GM19025 (cell line): ENCODE measurements around the gene CECR2.

ENCODE experiments used
- ATAC-seq: cut with Tn5 transposase; IDR thresholded peaks from one replicate; pipeline ENCODE4 v1.9.1; 2021; ENCODE audit warnings: mild to moderate bottlenecking, low read depth, moderate library complexity; ENCODE audit not compliant: unreplicated experiment

CECR2 gene

GRCh38 chr22:17369439-17370025 is at the start of gene CECR2:
CECR2 (plus strand) TSS chr22:17369460; CDS start chr22:17369784, 324 bp downstream.
- no peak for ATAC-seq

DNA sequence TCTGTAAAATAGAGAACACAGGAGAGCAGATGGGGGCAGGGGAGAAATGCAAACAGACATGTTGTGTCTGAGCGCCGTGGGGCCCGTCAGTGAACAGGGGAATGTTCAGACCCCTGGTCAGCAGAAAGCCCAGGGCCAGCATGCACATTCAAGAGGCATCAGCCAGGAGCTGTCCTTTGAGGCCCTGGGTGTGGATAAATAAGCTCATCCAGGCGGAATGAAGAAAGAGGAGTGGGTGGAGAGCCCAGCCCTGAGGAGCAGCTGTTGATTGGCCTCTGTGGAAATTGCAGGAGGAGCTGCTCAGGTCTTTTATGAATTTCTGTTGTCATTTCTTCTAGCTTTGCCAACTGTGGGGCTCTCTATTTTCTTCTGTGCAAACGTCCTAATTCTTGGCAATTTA is 49.7 kb upstream of the CECR2 start:
- no peak for ATAC-seq

DNA sequence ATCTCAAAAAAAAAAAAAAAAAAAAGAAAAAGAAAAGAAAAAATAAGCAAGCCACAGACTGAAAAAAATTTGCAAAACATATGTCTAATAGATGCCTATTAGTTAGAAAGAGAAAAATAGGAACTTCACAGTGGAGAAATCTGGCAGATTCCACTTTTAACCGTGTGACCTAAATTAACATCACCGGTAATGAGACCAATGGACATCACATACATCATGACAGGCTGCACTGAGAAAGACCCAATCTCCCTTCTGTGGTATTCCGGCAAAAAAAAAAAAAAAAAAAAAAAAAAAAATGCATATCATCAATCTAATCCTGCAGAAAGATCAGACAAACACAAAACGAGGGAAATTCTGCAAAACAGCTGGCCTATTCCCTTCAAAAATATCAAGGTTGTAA is 46.7 kb upstream of the CECR2 start:
- ATAC-seq: no peak

DNA sequence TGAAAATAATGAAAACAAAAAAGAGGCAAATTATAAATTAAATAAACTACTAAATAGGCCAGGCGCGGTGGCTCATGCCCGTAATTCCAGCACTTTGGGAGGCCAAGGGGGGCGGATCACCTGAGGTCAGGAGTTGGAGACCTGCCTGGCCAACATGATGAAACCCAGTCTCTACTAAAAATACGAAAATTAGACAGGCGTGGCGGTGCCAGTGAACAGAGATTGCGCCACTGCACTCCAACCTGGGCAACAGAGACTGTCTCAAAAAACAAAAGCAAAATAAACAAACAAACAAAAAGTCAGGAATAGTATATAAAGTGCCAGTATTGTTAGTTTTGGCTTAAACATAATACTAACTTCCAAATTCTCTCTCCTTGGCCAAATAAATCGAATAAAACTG is 37.6 kb upstream of the CECR2 start:
- ATAC-seq: no peak

DNA sequence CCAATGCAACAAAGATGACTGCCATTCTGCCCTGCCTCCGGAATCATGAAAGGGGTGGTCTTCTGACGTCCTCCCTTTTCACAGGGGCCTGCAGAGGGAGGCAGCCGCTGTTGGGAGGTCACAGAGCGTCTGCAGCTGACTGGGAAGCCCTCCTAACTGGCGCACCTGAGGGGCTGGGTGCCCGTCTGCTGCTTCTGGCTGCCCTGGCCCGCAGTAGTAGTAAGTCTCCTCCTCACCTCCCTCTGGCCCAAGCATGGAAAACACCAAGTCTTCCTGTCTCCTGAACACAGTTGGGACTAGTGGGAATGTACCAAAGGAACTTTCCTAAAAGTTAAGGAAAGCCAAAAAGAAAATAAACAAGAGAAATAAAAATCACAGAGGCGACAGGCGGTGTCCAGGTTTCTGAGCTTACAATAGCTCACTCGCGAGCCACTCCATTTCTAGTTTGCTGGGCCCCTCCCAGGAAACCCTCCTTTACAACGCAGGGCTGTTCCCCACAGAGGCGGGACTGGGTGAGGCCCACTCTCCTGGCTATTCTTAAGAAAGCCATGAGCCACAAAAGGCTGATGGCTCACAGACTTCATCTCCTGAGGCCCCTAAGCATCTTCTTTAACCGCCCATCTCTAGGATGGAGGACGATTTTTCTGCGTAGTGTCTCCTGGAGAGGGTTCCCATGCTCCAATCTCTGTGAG is 37.0 kb upstream of the CECR2 start:
- no peak for ATAC-seq

DNA sequence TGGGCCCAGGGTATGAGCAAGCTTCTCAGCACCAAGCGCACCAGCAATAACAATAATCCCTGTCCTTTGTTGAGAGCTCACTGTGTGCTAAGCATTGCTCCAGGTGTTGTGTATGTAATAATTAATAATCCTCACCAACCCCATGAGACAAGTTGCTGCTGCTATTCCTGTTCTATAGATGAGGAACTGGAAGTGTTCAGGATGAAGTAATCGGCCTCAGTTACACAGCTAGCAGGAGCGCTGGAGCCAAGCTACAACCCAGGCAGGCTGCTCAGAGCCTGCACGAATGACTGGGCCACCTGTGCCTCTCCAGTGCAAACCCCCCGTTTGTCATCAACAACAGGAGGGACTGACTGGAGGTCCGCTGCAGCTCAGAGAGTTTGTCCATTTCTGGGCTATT is 35.2 kb upstream of the CECR2 start:
- ATAC-seq: no peak

DNA sequence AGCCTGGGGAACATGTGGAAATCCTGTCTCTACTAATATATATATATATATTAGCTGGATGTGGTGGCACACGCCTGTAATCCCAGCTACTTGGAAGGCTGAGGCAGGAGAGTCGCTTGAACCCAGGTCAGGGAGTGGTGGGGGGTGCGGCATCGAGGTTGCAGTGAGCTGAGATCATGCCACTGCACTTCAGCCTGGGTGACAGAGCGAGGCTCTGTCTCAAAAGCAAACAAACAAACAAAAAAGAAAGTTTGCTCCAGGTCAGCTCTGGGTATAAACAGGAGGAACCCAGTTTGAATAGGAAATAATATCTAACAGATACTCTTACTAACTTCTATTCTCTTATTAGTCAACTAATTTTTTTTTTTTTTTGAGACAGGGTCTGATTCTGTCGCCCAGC is 34.3 kb upstream of the CECR2 start:
- ATAC-seq: no peak

DNA sequence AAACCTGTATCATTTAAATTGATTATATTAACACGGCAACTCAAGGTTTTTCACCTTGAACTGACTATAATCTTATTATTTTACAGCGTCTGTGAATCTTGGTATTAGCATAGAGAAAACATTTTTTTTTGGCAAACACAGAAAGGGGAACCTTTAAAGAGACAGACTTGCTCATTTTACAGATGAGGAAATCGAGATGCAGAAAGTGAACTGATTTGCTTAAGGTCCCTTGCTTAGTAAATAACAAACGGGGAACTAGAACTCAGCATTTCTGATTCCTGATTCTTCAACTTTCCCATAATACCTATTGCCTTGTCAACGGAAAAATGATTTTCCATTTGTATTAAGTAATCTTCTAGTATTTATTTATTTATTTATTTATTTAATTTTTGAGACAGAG is 33.2 kb upstream of the CECR2 start:
- no peak for ATAC-seq

GRCh38 chr22:17337639-17338038 is 31.6 kb upstream of the CECR2 start:
- ATAC-seq: no peak

DNA sequence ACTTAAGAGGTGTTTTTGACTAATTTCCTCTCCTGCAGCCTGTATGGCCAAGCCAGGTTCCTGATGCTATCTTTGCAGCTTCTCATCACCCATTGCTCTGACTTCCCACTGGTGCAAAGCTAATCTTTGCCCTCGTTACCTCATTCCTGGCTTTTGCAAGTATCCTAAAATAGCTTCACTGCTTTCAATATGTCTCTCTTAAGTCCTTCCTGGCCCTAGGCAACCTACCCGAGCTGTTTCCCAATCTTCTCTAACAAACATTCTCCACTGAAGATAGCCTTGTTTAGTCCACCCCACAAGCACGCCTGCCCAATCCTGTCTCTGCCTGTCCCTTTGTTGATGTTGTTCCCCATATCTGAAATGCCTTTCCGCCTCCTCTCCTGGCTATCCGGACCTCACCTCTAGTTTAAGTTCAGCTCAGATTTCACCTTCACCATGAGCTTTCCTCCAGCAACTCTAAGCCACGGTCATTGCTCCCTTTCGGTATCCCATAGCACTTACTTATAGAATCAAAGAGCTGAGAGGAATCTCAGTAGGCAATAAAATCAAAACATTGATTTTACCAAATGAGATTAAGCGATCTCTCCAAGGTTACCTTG is 30.1 kb upstream of the CECR2 start:
- no peak for ATAC-seq

GRCh38 chr22:17342361-17342760 is 26.9 kb upstream of the CECR2 start:
- no peak for ATAC-seq

DNA sequence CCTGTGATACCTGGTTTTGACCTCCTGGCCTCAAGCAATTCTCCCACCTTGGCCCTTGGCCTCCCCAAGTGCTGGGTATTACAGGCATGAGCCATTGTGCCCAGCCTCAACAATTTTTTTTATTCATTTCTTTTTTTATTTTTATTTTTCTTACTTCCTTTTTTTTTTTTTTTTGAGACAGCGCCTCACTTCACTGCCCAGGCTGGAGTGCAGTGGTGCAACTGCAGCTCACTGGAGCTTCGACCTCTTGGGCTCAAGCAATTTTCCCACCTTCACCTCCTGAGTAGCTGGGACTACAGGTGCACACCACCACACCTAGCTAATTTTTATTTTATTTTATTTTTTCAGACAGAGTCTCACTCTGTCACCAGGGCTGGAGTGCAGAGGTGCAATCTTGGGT is 25.5 kb upstream of the CECR2 start:
- no peak for ATAC-seq

- no peak for ATAC-seq
These were observed 22.7 kb upstream of the CECR2 start for GRCh38 chr22:17346578-17346977.

- no peak for ATAC-seq
These were observed 21.5 kb upstream of the CECR2 start for GRCh38 chr22:17347724-17348123.

DNA sequence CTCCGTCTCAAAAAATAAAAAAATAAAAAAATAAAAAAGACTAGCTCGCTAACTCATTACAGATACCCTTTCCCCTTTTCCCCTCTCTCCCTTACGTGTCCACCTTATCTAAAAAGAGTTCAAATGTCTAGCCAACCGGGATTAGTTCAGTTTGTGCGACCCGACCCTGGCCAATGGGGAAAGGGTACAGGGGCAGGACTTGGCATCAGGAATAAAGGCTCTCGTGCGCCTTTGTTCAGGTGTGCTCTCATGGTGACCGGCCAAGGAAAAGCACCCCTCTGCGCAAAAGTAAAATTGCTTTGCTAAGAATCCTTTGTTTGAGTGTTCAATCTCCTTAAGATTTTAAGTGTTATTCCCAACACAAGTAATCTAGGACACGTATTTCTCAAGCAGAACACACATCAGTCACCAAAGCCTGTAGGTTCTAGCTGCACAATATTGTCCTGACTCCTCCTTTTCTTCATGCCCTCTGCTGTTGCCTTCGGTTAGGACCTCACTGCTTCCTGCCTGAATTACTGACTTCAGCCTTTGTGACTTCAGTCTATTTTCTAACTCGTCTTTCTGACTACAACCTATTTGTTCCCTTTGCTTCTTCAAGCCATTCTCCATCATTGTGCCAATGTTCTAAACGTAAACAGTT is 20.7 kb upstream of the CECR2 start:
- no peak for ATAC-seq

DNA sequence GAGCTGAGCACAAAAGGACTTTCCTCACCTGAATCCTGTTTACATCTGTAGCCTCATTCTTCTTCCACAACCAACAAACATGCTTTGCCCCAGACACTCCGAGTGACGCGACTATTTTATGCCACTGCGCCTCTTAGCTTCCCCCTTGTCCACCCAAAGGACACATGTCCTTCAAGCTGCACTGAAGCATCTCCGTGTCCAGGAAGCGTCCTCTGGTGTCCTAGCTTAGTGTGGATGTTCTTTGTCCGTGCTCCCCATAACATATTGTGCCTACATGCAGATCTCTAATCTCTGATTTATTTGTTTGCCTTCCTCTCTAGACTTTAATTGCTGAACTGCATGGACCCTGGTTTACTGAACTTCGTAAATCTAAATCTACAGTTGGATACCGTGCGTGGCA is 20.1 kb upstream of the CECR2 start:
- ATAC-seq: no peak

- ATAC-seq: no peak
These were observed 19.0 kb upstream of the CECR2 start for GRCh38 chr22:17350292-17350691.

- no peak for ATAC-seq
These were observed 16.5 kb upstream of the CECR2 start for GRCh38 chr22:17352798-17353197.

DNA sequence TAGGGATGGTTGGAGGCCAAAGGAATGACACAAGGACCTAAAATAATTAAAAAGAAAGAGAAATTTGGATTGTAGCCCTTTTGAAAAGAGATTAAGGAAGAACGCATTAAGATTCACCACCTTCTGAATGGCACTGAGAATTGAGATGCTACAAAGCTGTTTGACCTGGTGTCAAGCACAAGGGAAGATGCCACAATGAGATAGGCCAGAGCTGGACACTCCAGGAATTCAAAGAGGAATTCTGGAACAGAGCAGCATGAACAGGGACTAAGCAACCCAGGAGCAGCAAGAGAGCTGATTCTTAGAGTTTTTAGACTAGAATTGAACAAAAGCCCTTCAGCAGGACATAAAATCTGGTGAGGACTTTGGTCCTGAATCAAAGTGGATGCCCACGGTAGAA is 11.6 kb upstream of the CECR2 start:
- no peak for ATAC-seq

- no peak for ATAC-seq
These were observed 10.8 kb upstream of the CECR2 start for GRCh38 chr22:17358415-17358814.

DNA sequence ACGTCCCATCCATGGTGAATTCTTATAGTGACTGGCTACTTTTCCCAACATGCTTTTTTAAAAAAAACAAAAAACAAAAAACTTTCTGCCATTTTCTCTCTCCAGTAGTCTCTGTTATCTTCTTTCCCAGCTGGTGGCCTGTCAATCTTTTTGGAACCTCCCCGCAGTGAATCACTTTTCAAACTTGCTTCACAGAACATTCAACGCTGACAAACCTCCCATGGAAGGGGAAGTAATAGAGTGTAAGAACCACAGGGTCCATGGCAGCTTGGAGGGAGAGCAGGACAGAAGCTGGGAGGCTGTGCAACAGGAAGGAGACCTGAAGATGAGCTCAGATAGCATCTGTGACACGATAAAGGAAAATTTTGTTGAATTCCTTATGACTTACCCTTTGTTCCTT is 9.8 kb upstream of the CECR2 start:
- ATAC-seq: no peak

GRCh38 chr22:17366329-17366728 is 2.9 kb upstream of the CECR2 start:
- ATAC-seq: no peak
